Vagina (tissue), 2 donors: ENCODE data around the gene WAPL.

Source experiments
- POLR2AphosphoS5 ChIP-seq, 2 donors: sonication (generic); formaldehyde crosslinking; IDR thresholded peaks; one replicate each; pipeline ENCODE4 v1.9.0; 2017; ENCODE audit warnings: antibody characterized with exemption in 2 of 2, mild to moderate bottlenecking in 2 of 2, low read depth in 1 of 2; ENCODE audit not compliant: insufficient read depth in 1 of 2
- TF ChIP-seq, protein P1 (sequence below), 3 experiments: fragments of 450-650 bp in 2 of 3; fragments of 200-600 bp in 1 of 3; sonication (generic) in 1 of 3; IDR thresholded peaks; one replicate each; pipeline ENCODE4 v1.5.1; 2017 to 2019; ENCODE audit warnings: antibody characterized with exemption in 3 of 3, mild to moderate bottlenecking in 2 of 3, moderate library complexity in 2 of 3

DNA sequence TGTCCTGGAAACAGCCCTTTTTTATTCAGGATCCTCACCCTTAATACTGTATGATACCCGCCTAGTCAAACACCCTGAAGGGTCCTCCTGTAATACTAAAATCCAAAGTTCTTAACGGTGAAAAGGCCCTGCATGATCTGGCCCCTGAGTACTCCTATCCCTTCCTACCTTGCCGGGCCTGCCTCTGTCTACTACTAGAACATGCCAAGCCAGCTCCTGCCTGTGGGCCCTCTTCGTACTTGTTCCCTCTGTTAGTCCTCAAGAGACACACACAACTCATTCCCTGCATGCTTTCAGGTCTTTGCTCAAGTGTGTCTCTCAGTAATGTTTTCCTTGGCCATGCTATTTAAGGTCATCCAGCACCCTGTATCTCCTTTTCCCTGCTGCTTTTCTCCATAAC lies 5.0 kb upstream of the WAPL start:
- TF ChIP-seq, protein P1, sequence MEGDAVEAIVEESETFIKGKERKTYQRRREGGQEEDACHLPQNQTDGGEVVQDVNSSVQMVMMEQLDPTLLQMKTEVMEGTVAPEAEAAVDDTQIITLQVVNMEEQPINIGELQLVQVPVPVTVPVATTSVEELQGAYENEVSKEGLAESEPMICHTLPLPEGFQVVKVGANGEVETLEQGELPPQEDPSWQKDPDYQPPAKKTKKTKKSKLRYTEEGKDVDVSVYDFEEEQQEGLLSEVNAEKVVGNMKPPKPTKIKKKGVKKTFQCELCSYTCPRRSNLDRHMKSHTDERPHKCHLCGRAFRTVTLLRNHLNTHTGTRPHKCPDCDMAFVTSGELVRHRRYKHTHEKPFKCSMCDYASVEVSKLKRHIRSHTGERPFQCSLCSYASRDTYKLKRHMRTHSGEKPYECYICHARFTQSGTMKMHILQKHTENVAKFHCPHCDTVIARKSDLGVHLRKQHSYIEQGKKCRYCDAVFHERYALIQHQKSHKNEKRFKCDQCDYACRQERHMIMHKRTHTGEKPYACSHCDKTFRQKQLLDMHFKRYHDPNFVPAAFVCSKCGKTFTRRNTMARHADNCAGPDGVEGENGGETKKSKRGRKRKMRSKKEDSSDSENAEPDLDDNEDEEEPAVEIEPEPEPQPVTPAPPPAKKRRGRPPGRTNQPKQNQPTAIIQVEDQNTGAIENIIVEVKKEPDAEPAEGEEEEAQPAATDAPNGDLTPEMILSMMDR (IDR thresholded peaks at IDR 0.05) = no peak
- no peak for TF ChIP-seq POLR2AphosphoS5 (IDR thresholded peaks at IDR 0.05; ENCODE audit: insufficient read depth in 1 of 2, low read depth in 1 of 2)
